C4-2B (cell line): ENCODE measurements around the gene MYO1E.

Experiments
- CTCF ChIP-seq: fragments of 450-650 bp; conservative IDR thresholded peaks from 2 replicates; pipeline ENCODE4 v1.5.1; 2017; ENCODE audit warnings: mild to moderate bottlenecking
- ZFX ChIP-seq: fragments of 450-650 bp; IDR thresholded peaks from 2 replicates; pipeline ENCODE4 v1.6.1; 2017

- TF ChIP-seq CTCF (no peak), ZFX (no peak)
Observed at GRCh38 chr15:59329091-59329490, 43.6 kb downstream of the MYO1E start.
